GM12801 (cell line): Measurements from ENCODE around the gene RSU1.

Source experiments
- TF ChIP-seq, protein P1 (sequence below): IDR thresholded peaks from one replicate; pipeline ENCODE4 v1.5.1; 2011; ENCODE audit warnings: control low read depth; ENCODE audit not compliant: insufficient read length; ENCODE audit errors: extremely low read depth

The RSU1 gene

DNA sequence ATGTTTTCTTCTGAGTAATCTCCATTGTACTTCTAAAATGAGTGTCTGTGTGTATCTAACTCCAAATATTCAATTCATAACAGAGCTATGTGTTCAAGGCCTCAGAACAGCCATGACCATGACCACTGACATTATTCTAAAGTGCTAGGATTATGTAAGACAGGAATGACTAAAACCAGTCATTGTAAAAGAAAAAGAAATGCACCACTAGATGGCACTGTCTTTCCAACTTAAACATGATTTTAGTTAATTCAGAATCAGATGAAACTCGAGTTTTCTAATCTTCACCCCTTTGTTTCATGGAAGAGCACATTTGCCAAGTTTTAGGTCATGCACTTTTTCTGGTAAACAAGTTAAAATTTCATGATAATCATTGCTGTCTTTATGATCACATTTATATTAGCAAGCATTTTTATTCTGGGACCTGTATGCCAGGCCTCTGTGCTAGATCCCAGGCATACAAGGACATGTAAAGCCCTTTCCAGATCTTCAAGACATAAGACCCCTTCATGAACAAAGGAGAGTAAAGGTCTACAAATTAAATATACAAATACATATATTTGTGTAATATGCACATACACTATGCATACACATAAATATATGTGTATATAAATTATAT is 26.1 kb upstream of the RSU1 start:
- TF ChIP-seq, protein P1, sequence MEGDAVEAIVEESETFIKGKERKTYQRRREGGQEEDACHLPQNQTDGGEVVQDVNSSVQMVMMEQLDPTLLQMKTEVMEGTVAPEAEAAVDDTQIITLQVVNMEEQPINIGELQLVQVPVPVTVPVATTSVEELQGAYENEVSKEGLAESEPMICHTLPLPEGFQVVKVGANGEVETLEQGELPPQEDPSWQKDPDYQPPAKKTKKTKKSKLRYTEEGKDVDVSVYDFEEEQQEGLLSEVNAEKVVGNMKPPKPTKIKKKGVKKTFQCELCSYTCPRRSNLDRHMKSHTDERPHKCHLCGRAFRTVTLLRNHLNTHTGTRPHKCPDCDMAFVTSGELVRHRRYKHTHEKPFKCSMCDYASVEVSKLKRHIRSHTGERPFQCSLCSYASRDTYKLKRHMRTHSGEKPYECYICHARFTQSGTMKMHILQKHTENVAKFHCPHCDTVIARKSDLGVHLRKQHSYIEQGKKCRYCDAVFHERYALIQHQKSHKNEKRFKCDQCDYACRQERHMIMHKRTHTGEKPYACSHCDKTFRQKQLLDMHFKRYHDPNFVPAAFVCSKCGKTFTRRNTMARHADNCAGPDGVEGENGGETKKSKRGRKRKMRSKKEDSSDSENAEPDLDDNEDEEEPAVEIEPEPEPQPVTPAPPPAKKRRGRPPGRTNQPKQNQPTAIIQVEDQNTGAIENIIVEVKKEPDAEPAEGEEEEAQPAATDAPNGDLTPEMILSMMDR: no peak

DNA sequence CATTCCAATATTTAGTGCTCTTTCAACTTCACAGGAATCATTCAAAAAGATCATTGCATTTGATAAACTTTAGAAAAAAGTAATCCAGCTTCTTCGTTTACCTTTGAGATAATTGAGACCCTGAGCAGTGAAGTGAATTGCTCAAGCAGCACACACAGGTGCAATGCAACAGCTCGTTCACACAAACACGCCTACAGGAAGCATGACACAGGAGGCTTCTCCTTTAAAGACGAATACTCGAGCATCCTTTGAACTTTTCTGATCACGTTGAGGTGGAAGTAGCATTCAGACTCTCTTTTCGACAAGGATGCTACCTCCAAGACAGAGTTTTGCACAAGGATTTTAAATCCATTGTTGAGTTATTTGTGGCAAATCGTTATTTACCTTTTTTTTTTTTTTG is 18.0 kb upstream of the RSU1 start:
- TF ChIP-seq, protein P1: no peak

DNA sequence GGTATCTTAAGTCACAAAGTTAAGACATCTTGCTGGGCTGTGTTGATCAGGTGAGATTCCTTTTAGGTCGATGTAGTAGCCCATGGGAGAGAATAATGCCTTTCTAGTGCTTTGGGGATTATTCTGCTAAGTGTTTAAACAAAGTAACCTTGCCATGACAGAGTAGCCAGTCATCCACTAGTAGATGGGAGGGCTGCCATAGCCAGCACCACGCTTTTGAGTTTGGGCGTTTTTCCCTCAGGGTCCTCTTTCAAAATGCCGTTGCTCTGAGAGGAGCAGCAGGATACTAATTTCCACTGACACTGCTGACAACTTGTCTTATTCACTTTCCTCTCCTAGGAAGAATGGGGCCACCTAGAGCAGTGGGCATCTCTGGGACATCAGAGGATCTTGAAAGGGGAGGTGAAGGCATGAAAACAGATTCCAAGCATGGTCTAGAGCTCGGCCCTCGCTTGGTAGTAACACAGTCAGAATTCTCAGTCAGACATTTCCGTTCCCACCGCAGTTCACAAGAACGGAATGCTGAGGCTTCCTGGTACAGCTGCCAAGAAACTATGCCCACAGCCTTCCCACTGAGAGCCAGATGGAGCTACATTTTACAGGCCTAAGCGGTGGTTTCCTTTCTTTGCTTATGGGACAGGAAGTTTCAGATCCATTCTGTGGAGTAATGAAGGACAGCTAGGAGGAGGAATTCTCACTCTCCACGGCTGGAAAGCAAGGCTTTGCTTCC is 15.3 kb upstream of the RSU1 start:
- TF ChIP-seq, protein P1: no peak

DNA sequence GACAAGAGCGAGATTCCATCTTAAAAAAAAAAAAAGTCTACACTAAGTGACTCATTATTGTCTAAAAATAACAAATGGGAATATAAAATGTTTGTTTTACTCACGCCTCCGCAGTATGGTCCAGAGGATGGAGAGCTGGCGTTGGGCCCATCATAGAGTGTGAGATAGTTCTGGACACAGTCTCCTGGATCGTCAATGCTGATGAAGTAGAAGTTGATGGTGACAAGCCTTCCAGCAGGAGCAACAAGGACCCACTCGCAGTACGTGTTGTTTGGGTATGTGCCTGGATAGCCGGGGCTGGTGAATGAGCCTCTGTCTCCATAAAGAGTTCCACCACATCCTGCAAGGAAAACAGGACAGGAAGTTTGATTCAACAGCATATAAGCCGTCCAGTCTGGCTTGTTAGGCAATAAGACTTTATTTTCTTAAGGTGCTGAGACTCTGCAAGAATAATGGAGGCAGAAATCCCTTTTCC is 11.5 kb upstream of the RSU1 start:
- TF ChIP-seq, protein P1: no peak

DNA sequence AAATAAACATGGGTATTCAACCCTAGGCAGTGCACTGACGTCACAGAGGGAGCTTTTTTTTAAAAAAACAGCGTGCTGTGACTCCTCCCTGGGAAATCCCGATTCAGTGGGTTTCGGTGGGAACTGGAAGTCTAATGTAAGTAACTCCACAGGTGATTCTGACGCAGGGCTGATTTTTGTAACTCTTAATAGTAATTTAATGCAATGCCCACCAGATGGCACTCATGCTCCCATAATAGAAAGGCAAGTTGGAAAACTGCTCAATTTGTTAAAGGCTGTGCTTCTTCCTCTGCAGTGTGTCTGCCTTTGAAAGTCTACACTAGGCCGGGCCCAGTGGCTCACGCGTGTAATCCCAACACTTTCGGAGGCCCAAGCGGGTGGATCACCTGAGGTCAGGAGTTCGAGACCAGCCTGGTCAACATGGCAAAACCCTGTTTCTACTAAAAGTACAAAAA is 10.9 kb upstream of the RSU1 start:
- TF ChIP-seq, protein P1: no peak

DNA sequence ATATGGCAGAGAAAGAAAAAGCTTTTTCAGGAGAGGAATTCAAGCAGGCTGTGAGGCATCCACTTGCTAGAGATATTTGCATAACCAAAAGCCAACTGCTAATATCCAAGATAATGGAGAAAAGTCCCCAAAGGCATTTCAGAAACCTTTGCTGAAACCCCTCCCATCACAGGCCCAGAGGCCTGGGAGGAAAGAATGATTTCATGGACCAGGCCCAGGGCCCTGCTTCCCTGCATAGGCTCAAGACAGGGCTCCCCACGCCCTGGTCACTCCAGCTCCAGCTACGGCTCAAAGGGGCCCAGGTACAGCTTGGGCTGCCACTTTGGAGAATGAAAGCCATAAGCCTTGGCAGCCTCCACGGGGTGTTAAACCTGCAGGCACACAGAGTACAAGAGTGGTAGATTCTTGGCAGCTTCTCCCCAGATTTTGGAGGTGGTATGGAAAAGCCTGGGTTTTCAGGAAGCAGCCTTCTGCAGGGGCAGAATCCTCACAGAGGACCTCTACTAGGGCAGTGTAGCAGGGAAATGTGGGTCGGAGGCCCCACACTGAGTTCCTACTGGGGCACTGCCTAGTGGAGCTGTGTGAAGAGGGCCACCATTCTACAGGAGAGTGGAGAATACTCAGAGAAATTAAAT is 5.6 kb upstream of the RSU1 start:
- TF ChIP-seq, protein P1: no peak

DNA sequence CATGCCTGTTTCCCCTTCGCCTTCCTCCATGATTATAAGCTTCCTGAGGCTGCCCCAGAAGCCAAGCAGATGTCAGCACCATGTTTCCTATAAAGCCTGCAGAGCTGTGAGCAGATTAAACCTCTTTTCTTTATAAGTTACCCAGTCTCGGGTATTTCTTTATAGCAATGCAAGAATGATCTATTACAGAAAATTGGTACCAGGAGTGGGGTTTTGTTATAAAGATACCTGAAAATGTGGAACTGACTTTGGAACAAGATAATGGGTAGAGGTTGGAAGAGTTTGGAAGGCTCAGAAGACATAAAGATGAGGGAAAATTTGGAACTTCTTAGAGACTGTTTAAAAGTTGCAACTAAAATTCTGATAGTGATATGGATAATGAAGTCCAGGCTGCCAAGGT is 4.8 kb upstream of the RSU1 start:
- TF ChIP-seq, protein P1: no peak
